SK-N-SH (cell line): ENCODE data around the gene AGXT2. TPM values are rescaled to one million over a fixed set of nuclear protein-coding genes. Genes with fewer than 3 reads are reported as not detected.

Experiments used
- CTCF ChIA-PET: fragments of 300-600, 350-600 bp; formaldehyde crosslinking; extraction: SDS; loops from one replicate; lab custom pipeline; 2021; lab: Yijun Ruan, JAX
- POLR2A ChIA-PET: fragments of 350-600 bp; sonication (Branson Sonifier 250); formaldehyde crosslinking; extraction: SDS; loops from one replicate; lab custom pipeline; 2020; ENCODE audit warnings: antibody characterized with exemption, inconsistent platforms; lab: Yijun Ruan, JAX
- DNase-seq: peaks from one replicate; pipeline ENCODE4 v3.0.0; 2012
- H2AFZ ChIP-seq: fragments of 200-600 bp; sonication (generic); 2 replicates; pipeline ENCODE4 v1.8.1; 2016; ENCODE audit warnings: antibody characterized with exemption, mild to moderate bottlenecking, low read depth
- H3F3A ChIP-seq: fragments of 200-600 bp; sonication (generic); replicated peaks from 2 replicates; pipeline ENCODE3; 2016; ENCODE audit warnings: antibody characterized with exemption, mild to moderate bottlenecking; ENCODE audit not compliant: insufficient read depth
- H3K27ac ChIP-seq, 2 experiments: fragments of 200-500 bp in 1 of 2; fragments of 200-600 bp in 1 of 2; sonication (Bioruptor generic) in 1 of 2; sonication (generic), shearing (Covaris generic) in 1 of 2; 2 replicates each; pipeline versions ENCODE4 v1.5.1 to v1.6.1; 2014 to 2016; ENCODE audit warnings: low read depth in 2 of 2, inconsistent platforms in 1 of 2, low read length in 1 of 2, mild to moderate bottlenecking in 1 of 2, mixed read lengths in 1 of 2
- H3K27me3 ChIP-seq: fragments of 200-600 bp; sonication (generic), shearing (Covaris generic); 2 replicates; pipeline ENCODE4 v1.6.1; 2016; ENCODE audit warnings: mixed run types; ENCODE audit not compliant: insufficient read depth
- H3K36me3 ChIP-seq, 2 experiments: fragments of 200-500 bp in 1 of 2; fragments of 200-600 bp in 1 of 2; sonication (Bioruptor generic) in 1 of 2; sonication (generic) in 1 of 2; replicated peaks in 1 of 2; 2 replicates each; pipeline versions ENCODE3 to v1.5.1; 2014 to 2016; ENCODE audit warnings: low read length in 1 of 2, mild to moderate bottlenecking in 1 of 2; ENCODE audit not compliant: insufficient read depth in 2 of 2, control insufficient read depth in 1 of 2
- H3K4me1 ChIP-seq, 2 experiments: fragments of 200-500 bp in 1 of 2; fragments of 200-600 bp in 1 of 2; sonication (Bioruptor generic) in 1 of 2; sonication (generic), shearing (Covaris generic) in 1 of 2; 2 replicates each; pipeline versions ENCODE4 v1.5.1 to v1.6.1; 2014 to 2016; ENCODE audit warnings: low read depth in 1 of 2, low read length in 1 of 2, mixed run types in 1 of 2; ENCODE audit not compliant: insufficient read depth in 2 of 2, control insufficient read depth in 1 of 2
- H3K4me2 ChIP-seq: fragments of 200-600 bp; sonication (generic), shearing (Covaris generic); 2 replicates; pipeline ENCODE4 v1.6.1; 2017; ENCODE audit warnings: mixed run types
- H3K4me3 ChIP-seq, 2 experiments: fragments of 200-500 bp in 1 of 2; fragments of 200-600 bp in 1 of 2; sonication (Bioruptor generic) in 1 of 2; sonication (generic), shearing (Covaris generic) in 1 of 2; 2 replicates each; pipeline versions ENCODE4 v1.5.1 to v1.8.1; 2014 to 2016; ENCODE audit warnings: low read depth in 2 of 2, inconsistent platforms in 1 of 2, low read length in 1 of 2, mild to moderate bottlenecking in 1 of 2, mixed read lengths in 1 of 2, moderate library complexity in 1 of 2
- H3K79me2 ChIP-seq: fragments of 200-600 bp; sonication (generic); 2 replicates; pipeline ENCODE4 v1.8.1; 2017; ENCODE audit warnings: mild to moderate bottlenecking; ENCODE audit not compliant: insufficient read depth
- H3K9ac ChIP-seq: fragments of 200-600 bp; sonication (generic); 2 replicates; pipeline ENCODE4 v1.6.1; 2017; ENCODE audit warnings: mixed run types
- H3K9me2 ChIP-seq: fragments of 200-600 bp; sonication (generic); 2 replicates; pipeline ENCODE4 v1.6.1; 2017; ENCODE audit warnings: mixed run types
- H3K9me3 ChIP-seq: fragments of 200-600 bp; sonication (generic); 2 replicates; pipeline ENCODE4 v1.6.1; 2017; ENCODE audit warnings: mixed run types, mild to moderate bottlenecking, moderate library complexity
- H4K20me1 ChIP-seq: fragments of 200-600 bp; sonication (generic); 2 replicates; pipeline ENCODE4 v1.6.1; 2017; ENCODE audit warnings: mild to moderate bottlenecking, mixed run types; ENCODE audit not compliant: insufficient read depth
- ELF1 ChIP-seq: IDR thresholded peaks from 2 replicates; pipeline ENCODE4 v1.4.0; 2012
- EP300 ChIP-seq, 2 experiments: IDR thresholded peaks; 2 replicates each; pipeline versions ENCODE4 v1.4.0 to v1.6.1; 2012; ENCODE audit warnings: borderline replicate concordance in 1 of 2, low read depth in 1 of 2, low read length in 1 of 2
- EZH2phosphoT487 ChIP-seq: fragments of 200-600 bp; sonication (generic); IDR thresholded peaks from 2 replicates; pipeline ENCODE4 v1.6.1; 2017; ENCODE audit warnings: low read depth, mixed run types, mild to moderate bottlenecking, antibody characterized with exemption, moderate library complexity, borderline replicate concordance
- FOSL2 ChIP-seq: IDR thresholded peaks from 2 replicates; pipeline ENCODE4 v1.4.0; 2012; ENCODE audit warnings: low read depth, mild to moderate bottlenecking, moderate library complexity, borderline replicate concordance
- FOXJ3 ChIP-seq: sonication (generic); formaldehyde crosslinking; IDR thresholded peaks from 2 replicates; pipeline ENCODE4 v1.5.1; 2020; ENCODE audit warnings: mild to moderate bottlenecking, missing genetic modification reagents
- FOXM1 ChIP-seq: IDR thresholded peaks from 2 replicates; pipeline ENCODE4 v1.4.0; 2012; ENCODE audit warnings: low read depth, mild to moderate bottlenecking
- GABPA ChIP-seq: IDR thresholded peaks from 2 replicates; pipeline ENCODE4 v1.4.0; 2012; ENCODE audit warnings: low read depth, mild to moderate bottlenecking
- JUND ChIP-seq: IDR thresholded peaks from 2 replicates; pipeline ENCODE4 v1.4.0; 2012
- MEF2A ChIP-seq: IDR thresholded peaks from 2 replicates; pipeline ENCODE4 v1.4.0; 2012; ENCODE audit warnings: low read depth, borderline replicate concordance
- MXI1 ChIP-seq: IDR thresholded peaks from 2 replicates; pipeline ENCODE4 v1.6.1; 2012; ENCODE audit warnings: mild to moderate bottlenecking, low read depth, low read length, improper control_type of control experiment
- NRF1 ChIP-seq: IDR thresholded peaks from 2 replicates; pipeline ENCODE4 v1.6.1; 2012; ENCODE audit warnings: low read depth, mild to moderate bottlenecking, low read length
- RAD21 ChIP-seq: IDR thresholded peaks from 2 replicates; pipeline ENCODE4 v1.6.1; 2012; ENCODE audit warnings: mild to moderate bottlenecking, low read length
- RCOR1 ChIP-seq: fragments of 150-350 bp; IDR thresholded peaks from 2 replicates; pipeline ENCODE4 v1.6.1; 2017; ENCODE audit warnings: antibody characterized with exemption, low read length
- RXRA ChIP-seq: IDR thresholded peaks from 2 replicates; pipeline ENCODE4 v1.4.0; 2012; ENCODE audit warnings: low read depth, mild to moderate bottlenecking, borderline replicate concordance
- SIN3A ChIP-seq: IDR thresholded peaks from 2 replicates; pipeline ENCODE4 v1.6.1; 2012; ENCODE audit warnings: low read depth, mild to moderate bottlenecking, low read length, moderate library complexity, borderline replicate concordance
- WGBS: methylation state at CpG from one replicate; pipeline ENCODE4 v1.1.6; 2017; ENCODE audit warnings: low lambda C conversion rate; 5-methylcytosine and 5-hydroxymethylcytosine counted together
- polyA plus RNA-seq, 3 experiments: library from polyadenylated mRNA; depleted of rRNA; stranded (reverse); fragments of >200 nt; gene quantifications; 2 replicates each; pipeline ENCODE4 v1.2.3, GENCODE V29; 2012
- TF ChIP-seq, protein P1 (sequence below): fragments of 200-600 bp; sonication (generic); IDR thresholded peaks from 2 replicates; pipeline ENCODE4 v1.6.1; 2017; ENCODE audit warnings: antibody characterized with exemption, mild to moderate bottlenecking, moderate library complexity
- TF ChIP-seq, protein P2 (sequence below): IDR thresholded peaks from 2 replicates; pipeline ENCODE4 v1.4.0; 2012; ENCODE audit warnings: low read depth
- TF ChIP-seq, protein P3 (sequence below): IDR thresholded peaks from 2 replicates; pipeline ENCODE4 v1.6.1; 2012; ENCODE audit warnings: mild to moderate bottlenecking, low read depth, low read length, moderate library complexity
- TF ChIP-seq, protein P4 (sequence below): IDR thresholded peaks from 2 replicates; pipeline ENCODE4; 2012
- TF ChIP-seq, protein P5 (sequence below): fragments of 150-350 bp; IDR thresholded peaks from 2 replicates; pipeline ENCODE4 v1.6.1; 2017; ENCODE audit warnings: antibody characterized with exemption, low read length, low read depth, borderline replicate concordance

The AGXT2 gene
- polyA plus RNA-seq, 1 of the 3 experiments (the other 2 are of a cell fraction): not detected

DNA sequence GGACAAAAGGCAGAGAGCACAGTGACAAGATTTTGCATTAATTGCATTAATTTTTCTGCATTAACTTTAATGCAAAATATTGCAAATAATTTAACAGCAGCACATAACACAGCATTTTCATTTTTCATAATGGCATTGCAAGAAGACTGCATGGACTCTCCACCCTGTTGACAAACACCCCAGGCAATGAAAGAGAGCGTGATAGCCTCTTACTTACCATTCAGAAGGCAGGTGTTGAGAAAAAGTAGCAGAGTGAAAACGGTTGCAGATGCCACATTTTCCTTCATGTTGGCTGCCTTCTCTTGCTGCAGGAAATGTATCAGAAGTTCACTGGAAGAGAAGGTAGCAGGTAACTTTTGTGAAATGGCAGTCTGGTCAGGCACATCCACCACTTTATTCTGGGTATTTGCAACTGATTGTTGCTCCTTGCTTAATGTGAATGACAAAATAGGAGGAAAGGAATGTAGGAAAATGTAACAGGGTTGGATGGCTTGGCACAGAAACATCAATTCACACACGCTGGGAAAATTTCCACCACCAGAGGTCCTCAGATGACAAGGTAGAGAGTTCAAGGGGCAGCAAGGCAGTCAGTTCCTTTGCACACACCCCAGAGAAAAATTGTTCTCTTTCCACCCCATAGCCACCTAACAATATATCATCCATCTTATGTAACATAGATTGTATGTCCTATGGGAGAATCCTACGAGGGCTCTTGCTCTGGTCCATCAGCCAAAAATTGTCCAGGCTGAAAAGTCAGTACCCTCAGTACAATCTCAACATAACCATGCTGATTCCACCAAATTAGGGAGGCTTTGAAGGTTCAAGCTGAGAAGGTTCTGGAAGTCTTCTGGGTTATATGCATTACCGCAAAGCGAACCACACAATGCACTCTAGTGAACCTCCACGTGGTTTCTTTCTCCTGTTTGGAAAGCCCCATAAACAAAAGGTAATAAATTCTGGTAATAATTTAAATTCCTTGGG, 41.9 kb upstream of the AGXT2 start (continued):
- no peak for TF ChIP-seq RXRA
- TF ChIP-seq NRF1: no peak
- no peak for TF ChIP-seq FOXJ3 (CRISPR knock-in tag)
- TF ChIP-seq, protein P1, sequence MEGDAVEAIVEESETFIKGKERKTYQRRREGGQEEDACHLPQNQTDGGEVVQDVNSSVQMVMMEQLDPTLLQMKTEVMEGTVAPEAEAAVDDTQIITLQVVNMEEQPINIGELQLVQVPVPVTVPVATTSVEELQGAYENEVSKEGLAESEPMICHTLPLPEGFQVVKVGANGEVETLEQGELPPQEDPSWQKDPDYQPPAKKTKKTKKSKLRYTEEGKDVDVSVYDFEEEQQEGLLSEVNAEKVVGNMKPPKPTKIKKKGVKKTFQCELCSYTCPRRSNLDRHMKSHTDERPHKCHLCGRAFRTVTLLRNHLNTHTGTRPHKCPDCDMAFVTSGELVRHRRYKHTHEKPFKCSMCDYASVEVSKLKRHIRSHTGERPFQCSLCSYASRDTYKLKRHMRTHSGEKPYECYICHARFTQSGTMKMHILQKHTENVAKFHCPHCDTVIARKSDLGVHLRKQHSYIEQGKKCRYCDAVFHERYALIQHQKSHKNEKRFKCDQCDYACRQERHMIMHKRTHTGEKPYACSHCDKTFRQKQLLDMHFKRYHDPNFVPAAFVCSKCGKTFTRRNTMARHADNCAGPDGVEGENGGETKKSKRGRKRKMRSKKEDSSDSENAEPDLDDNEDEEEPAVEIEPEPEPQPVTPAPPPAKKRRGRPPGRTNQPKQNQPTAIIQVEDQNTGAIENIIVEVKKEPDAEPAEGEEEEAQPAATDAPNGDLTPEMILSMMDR: peak; percentile 80

DNA sequence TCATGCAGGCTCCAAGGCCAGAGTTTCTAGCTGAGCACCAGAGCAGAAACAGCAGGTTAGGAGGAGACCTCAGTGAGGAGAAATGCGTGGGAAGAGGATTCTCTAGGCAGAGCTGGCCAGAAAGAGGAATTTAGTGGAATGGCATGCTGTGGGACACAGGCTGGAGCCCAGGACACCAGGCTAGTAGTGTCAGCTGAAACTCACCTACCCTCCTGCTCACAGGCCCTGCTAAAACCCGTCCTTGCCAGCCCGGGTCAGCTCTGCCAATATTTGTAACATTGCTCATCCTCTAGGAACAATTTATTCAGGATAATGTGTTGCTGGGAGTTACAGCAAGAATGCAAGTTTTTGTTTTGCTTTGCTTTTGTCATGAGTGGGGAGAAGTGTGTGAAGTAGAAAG, 40.2 kb upstream of the AGXT2 start:
- H3K9ac ChIP-seq: no peak overlapping the region
- no peaks in the 10 kb centered on the region for H3K4me1 ChIP-seq
- no peak for DNase-seq
- ChIA-PET CTCF (interaction anchor here (0.7 to 3.5 kb wide), 9 partner anchors 10 to 838 kb away, joined by 3 to 14 read pairs (median 5); no protein-coding TSS in a partner anchor), POLR2A (no interaction called here)
- no peaks in the 10 kb centered on the region for H3K79me2 ChIP-seq
- no peak overlapping the region for H3K27ac ChIP-seq
- WGBS: 25% methylated on average over 3 of the region's 3 CpGs
- H3K9me2 ChIP-seq: no peaks in the 10 kb centered on the region
- no peaks in the 10 kb centered on the region for H3K9me3 ChIP-seq
- no peak overlapping the region for H3K4me3 ChIP-seq
- no peak overlapping the region for H3K4me2 ChIP-seq
- H3K36me3 ChIP-seq: no peaks in the 10 kb centered on the region
- no peak overlapping the region for H2AFZ ChIP-seq
- no peaks in the 10 kb centered on the region for H4K20me1 ChIP-seq
- H3K27me3 ChIP-seq: no peaks in the 10 kb centered on the region; the same call in 1 of the 2 replicates
- no peaks in the 10 kb centered on the region for H3F3A ChIP-seq
- no peak for TF ChIP-seq MXI1
- TF ChIP-seq JUND: no peak
- TF ChIP-seq MEF2A: no peak
- no peak for TF ChIP-seq EP300 (IDR thresholded peaks at IDR 0.05; ENCODE audit: borderline replicate concordance in 1 of 2, low read depth in 1 of 2, low read length in 1 of 2)
- TF ChIP-seq, protein P2, sequence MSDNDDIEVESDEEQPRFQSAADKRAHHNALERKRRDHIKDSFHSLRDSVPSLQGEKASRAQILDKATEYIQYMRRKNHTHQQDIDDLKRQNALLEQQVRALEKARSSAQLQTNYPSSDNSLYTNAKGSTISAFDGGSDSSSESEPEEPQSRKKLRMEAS: no peak
- TF ChIP-seq, protein P3, sequence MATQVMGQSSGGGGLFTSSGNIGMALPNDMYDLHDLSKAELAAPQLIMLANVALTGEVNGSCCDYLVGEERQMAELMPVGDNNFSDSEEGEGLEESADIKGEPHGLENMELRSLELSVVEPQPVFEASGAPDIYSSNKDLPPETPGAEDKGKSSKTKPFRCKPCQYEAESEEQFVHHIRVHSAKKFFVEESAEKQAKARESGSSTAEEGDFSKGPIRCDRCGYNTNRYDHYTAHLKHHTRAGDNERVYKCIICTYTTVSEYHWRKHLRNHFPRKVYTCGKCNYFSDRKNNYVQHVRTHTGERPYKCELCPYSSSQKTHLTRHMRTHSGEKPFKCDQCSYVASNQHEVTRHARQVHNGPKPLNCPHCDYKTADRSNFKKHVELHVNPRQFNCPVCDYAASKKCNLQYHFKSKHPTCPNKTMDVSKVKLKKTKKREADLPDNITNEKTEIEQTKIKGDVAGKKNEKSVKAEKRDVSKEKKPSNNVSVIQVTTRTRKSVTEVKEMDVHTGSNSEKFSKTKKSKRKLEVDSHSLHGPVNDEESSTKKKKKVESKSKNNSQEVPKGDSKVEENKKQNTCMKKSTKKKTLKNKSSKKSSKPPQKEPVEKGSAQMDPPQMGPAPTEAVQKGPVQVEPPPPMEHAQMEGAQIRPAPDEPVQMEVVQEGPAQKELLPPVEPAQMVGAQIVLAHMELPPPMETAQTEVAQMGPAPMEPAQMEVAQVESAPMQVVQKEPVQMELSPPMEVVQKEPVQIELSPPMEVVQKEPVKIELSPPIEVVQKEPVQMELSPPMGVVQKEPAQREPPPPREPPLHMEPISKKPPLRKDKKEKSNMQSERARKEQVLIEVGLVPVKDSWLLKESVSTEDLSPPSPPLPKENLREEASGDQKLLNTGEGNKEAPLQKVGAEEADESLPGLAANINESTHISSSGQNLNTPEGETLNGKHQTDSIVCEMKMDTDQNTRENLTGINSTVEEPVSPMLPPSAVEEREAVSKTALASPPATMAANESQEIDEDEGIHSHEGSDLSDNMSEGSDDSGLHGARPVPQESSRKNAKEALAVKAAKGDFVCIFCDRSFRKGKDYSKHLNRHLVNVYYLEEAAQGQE: no peak
- no peak for TF ChIP-seq SIN3A
- TF ChIP-seq FOXM1: no peak
- TF ChIP-seq, protein P4, sequence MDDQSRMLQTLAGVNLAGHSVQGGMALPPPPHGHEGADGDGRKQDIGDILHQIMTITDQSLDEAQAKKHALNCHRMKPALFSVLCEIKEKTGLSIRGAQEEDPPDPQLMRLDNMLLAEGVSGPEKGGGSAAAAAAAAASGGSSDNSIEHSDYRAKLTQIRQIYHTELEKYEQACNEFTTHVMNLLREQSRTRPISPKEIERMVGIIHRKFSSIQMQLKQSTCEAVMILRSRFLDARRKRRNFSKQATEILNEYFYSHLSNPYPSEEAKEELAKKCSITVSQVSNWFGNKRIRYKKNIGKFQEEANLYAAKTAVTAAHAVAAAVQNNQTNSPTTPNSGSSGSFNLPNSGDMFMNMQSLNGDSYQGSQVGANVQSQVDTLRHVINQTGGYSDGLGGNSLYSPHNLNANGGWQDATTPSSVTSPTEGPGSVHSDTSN: no peak
- no peak for TF ChIP-seq FOSL2
- TF ChIP-seq, protein P1: no peak
- TF ChIP-seq GABPA: no peak
- TF ChIP-seq ELF1: no peak
- TF ChIP-seq, protein P5, sequence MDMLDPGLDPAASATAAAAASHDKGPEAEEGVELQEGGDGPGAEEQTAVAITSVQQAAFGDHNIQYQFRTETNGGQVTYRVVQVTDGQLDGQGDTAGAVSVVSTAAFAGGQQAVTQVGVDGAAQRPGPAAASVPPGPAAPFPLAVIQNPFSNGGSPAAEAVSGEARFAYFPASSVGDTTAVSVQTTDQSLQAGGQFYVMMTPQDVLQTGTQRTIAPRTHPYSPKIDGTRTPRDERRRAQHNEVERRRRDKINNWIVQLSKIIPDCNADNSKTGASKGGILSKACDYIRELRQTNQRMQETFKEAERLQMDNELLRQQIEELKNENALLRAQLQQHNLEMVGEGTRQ: no peak
- TF ChIP-seq EZH2phosphoT487: no peak
- no peak for TF ChIP-seq RAD21
- no peak for TF ChIP-seq RCOR1
